ENCODE results near the gene PSMC4.

GRCh38 chr19:39949026-39949747 lies 21.8 kb upstream of the PSMC4 start:
- no peak for TF ChIP-seq CTCF (conservative IDR thresholded peaks at IDR 0.05; ENCODE audit: low read depth, low read length)
- no peak for TF ChIP-seq EZH2phosphoT487 (IDR thresholded peaks at IDR 0.05; ENCODE audit: borderline replicate concordance, low read length)

All from PC-3 (cell line).